Measurements from ENCODE around the gene GTF2E1.
"Not testable (repeated sequence)": the region's sequence is repeated elsewhere in the genome, so short reads cannot be mapped to it uniquely, and the experiment has no call there.

Gene GTF2E1

DNA sequence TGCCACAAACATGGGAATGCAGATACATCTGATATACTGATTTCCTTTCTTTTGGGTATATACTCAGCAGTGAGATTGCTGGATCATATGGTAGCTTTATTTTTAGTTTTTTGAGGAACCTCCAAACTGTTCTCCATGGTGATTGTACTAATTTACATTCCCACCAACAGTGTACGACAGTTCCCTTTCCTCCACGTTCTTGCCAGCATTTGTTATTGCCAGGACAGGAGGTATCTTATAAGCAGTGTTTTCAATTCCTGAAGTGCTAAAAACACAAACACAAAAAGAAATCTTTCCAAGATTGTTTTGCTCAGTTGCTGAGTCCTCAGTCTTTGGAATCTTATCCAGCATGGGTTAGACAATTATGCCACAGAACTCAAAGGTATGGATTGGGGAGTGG is 13.5 kb downstream of the GTF2E1 start:
- DNase-seq, result no peak

GRCh38 chr3:120758551-120758950 is 16.0 kb downstream of the GTF2E1 start:
- not testable (repeated sequence) for DNase-seq

DNA sequence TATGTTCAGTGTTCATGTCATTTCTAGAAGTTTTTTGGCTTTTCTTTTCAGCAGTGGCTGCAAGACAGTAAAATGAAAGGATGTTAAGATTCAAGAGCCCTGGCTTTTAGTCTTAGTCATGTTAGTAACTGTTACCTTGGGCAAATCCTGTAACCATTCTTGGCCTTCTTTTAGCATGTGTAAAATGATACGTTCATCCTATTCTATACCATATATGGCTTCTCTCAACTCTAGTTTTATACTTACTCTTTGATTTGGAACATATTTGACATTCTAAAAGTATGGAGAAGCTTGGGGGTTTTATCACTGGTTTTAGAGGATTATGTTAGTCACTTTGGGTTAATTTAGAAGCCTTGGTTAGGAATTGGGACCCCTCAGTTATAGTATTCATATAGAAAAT is 20.1 kb downstream of the GTF2E1 start:
- peak; percentile 91 for DNase-seq

DNA sequence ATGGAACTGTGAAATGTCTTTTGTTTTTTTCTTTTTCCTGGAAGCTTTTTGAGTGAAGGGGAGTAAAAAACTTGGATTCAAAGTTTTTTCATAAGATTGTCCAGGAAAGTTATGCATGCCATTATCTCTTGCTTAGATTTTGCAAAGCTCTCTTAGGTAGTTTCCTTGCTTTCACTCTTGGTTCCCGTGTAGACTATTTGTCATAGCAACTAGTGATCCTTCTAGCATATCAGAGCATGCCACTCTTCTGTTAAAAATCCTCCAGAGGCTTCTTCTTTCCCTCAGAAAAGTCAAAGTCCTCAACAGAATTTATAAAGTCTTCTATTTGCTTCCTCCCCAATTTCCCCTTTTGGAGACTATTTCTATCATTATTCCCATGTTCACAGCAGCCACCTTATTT is 21.1 kb downstream of the GTF2E1 start:
- peak; percentile 7 for DNase-seq

DNA sequence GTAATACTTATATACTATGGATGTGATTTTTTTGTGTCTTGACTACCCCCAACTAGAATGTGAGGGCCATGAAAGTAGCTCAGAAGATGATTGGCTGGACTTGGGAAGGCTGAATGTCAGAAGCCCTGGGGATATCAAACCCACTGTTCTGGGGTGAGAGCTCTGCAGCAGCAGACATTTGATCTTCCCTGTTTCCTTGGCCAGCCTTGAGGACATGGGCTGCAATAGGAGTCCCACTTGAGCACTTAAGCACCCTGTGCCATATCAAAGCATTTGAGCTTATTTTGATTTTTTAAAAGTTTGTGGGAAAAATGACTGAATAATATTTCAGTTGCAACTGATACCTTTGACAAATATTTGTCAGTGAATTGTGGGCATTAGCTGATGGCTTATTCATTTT is 21.7 kb downstream of the GTF2E1 start:
- DNase-seq, result peak; percentile 21

DNA sequence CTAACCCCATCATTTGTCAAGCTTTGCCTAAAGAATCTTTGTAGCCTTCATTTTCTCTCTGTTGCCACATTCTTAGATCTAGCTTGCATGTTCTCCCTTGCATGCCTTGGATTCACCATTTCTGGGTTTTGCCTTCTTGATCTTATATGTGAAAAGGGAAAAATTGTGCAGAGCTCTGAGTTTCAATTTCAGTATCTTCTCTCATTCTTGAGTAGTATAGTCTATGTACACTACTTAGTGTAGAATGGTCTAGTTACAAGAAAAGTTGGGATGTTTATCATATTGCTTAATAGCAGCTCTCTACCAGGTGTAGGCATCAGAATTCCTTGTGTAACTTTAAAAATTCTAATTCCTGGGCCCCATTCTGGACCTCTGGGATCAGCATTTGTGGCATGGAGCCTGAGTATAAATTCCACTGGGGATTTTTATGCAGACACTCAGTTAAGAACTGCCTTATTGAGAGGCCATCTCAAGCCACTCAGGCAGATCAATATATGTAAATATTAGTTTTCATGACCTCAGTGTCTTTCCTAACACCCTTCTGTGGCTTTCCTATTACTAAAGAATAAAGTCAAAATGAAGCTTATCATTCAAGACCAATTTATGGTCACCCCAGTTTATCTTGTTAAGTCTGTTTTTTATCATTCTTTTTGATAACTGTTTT is 23.4 kb downstream of the GTF2E1 start:
- DNase-seq, result no peak

GRCh38 chr3:120766576-120766975 is 24.0 kb downstream of the GTF2E1 start:
- no peak for DNase-seq

DNA sequence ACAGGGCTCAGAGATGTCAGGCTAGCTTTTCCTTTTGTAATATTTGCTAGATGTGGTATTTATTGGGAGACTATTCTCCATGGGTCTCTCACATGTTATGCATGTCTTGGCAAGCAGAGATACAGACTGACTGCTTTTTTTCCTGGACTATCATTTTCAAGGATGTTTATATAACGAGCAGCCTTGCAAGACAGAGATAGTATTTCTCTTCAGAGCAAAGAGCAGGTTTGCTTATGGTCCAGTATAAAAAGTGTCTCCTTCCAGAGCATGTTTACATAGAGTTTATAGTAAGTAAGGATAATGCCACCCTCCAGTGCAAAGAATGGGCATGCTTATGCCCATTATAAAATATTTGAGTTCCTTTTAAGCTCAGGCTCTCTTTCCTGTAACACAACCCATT is 24.6 kb downstream of the GTF2E1 start:
- no peak for DNase-seq

DNA sequence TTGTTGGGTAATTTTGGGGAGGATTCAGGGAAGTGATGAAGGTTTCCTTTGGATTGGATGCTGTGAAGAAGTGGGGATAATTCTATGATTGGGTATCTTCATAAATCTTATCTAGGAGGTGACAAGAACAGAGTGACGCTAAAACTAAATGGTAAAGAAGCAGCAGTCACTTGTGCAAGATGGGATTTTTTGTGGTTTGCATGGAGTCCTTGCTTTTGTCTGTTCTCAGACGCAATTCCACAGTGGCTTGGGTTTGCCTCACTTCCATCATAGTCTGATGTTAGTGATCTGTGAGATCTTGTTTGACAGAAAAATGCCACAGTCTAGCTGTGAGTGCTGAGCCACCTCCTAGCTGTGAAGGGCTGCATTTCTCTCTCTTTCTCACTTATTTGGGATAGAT is 26.9 kb downstream of the GTF2E1 start:
- no peak for DNase-seq

- DNase-seq, result no peak
Observed at GRCh38 chr3:120770891-120771290, 28.3 kb downstream of the GTF2E1 start.

DNA sequence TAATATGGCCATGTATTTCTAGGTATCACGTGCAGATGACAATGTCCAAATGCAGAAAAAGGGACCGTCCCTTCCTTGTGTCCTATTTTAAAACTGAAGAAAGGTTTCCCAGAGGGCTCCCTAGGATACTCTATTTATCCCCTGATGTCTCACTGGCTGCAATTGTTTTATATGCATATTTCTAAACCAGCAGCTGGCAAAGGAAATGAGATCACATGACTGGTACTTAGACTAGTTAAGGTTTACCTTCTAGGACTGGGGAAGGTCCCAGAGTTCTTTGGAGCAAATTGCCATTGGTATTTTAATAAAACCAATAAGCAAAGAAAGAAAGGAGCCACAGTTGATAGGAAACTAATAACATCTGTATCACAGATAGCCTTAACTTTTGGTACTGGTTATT is 29.5 kb downstream of the GTF2E1 start:
- no peak for DNase-seq

DNA sequence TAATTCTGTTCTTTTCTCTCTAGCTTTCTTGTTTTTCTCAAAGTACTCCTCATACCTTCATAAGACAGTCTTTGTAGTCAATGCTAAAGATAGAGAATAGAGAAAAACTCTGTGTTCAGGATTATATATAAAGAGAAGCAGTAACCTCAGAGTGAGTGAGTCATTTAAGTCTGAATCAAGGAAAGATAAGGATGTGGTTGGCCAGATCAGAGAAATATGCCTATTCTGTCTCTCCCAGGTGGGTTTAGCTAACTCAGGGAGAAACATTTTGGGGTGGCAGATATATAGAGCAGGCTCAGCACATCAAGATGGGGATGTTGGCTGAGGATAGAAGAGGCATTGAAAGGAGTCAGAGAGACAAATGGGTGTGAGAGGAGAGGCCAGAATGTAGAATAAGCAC is 31.4 kb downstream of the GTF2E1 start:
- DNase-seq, result peak; percentile 33

GRCh38 chr3:120775411-120775810 is 32.9 kb downstream of the GTF2E1 start:
- no peak for DNase-seq

DNA sequence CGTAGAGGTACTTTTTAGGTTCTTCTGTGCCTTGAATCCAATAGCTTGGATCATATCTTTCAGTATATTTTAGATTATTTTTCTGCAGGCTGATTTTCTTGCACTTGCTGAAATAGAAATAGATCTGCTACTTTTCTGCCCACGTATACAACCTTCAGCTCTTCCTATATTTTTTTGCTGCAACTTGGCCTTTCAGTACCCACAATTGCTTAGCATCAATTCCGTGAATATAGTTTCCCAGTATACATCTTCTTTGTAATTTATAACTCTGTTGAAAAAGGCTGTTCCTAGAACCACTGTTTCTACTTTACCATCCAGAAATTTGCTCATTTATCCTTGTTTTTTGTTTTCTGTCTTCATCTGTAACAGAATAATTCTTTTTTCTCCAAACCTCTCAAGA is 36.2 kb downstream of the GTF2E1 start:
- DNase-seq, result no peak

DNA sequence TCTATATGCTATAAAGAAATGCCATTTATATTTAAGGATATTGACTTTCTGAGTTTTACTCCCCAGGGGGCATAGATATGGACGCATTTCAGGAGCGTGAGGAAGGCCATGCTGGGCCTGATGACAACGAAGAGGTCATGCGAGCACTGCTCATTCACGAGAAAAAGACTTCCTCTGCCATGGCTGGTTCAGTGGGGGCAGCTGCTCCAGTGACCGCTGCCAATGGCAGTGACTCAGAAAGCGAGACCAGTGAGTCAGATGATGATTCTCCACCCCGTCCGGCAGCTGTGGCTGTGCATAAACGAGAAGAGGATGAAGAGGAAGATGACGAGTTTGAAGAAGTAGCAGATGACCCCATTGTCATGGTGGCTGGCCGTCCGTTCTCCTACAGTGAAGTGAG is 38.4 kb downstream of the GTF2E1 start:
- peak; percentile 51 for DNase-seq

DNA sequence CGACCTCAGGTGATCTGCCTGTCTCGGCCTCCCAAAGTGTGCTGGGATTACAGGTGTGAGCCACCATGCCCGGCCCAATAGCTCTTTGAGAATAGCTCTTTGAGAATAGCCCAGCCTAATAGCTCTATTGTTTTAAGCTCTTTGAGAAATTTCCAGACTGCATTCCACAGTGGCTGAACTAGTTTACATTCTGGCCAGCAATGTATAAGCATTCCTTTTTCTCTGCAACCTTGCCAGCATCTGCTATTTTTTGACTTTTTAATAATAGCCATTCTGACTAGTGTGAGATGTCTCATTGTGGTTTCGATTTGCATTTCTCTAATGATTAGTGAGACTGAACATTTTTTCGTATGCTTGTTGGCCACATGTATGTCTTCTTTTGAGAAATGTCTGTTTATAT is 43.3 kb downstream of the GTF2E1 start:
- DNase-seq, result peak; percentile 85

DNA sequence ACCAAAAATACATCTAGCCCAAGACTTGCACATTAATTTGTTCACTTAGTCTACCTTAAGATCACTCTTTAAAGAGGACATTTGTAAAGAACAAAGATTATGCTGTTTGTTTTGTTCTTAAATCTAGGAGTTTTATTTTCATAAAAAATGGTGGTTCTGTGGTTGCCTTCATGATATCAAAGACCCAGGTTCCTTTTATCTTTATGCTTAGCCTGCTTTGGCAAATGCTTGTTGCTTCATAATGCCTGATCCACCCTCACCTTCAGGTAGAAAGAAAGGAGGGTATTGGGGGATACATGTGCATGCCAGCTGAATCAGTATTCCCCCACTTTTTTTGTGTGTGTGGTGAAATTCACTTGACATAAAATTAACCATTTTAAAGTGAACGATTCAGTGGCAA is 48.5 kb downstream of the GTF2E1 start:
- DNase-seq, result no peak

- peak; percentile 93 for DNase-seq
Observed at GRCh38 chr3:120791913-120792312, 49.4 kb downstream of the GTF2E1 start.

- peak; percentile 70 for DNase-seq
Observed at GRCh38 chr3:120793601-120794000, 51.1 kb downstream of the GTF2E1 start.

GRCh38 chr3:120795017-120795648 is 52.6 kb downstream of the GTF2E1 start:
- peak; percentile 86 for DNase-seq

GRCh38 chr3:120795959-120796358 is 53.4 kb downstream of the GTF2E1 start:
- DNase-seq, result no peak

DNA sequence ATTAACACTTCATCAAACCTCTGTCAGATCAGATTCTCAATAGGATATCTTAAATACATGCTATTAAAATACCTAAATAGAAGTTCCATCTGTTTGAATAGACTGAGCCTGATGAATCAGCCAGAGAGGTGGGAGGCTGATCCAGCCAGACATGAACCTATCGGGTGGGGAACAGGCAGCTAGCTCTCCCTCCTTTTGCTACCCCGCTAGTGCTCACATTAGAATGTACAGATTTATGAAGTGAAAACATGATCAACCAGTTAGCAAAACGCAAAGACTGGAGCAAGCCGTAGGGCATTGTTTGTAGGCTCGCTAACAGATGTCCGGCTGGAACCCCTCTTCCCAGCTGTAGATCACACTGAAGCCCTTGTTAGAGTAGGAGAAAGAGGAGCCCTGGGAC is 54.4 kb downstream of the GTF2E1 start:
- peak; percentile 31 for DNase-seq

- no peak for DNase-seq
Observed at GRCh38 chr3:120797857-120798256, 55.3 kb downstream of the GTF2E1 start.

DNA sequence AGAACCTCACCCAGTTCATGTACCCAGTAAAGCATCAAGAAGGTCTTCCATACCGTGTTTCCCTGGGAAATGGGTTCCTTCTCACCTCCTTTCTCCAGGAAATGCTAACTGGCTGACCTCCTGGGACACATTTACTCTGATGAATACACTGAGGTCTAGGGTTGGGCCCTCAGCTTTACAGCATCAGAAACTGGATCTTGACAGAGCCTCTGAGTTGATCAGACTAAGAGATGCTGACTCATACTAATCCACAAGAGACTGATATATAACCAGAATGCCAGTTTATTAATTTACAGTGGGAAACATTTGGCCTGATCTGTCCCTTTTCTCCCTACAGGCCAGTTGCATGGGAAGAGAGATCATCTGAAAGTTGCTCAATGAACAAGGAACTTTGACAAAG is 55.8 kb downstream of the GTF2E1 start:
- peak; percentile 34 for DNase-seq

- no peak for DNase-seq
Observed at GRCh38 chr3:120800625-120801024, 58.1 kb downstream of the GTF2E1 start.

Measured in fibroblast of skin of abdomen (primary cell).